Measurements from ENCODE around the gene PPP6R2.

- TF ChIP-seq CTCF (IDR thresholded peaks at IDR 0.05; ENCODE audit: low read length) (no peak), EZH2 (IDR thresholded peaks at IDR 0.05; ENCODE audit: borderline replicate concordance, low read length) (no peak)
Measured at GRCh38 chr22:50317178-50317577, 25.9 kb upstream of the PPP6R2 start.

Data from OCI-LY1 (cell line).